SKM-1 treated with dmso at 0.1 percent for 144 hours (cell line): ENCODE results near the gene TMEM161A.
"Not testable (repeated sequence)": the region's sequence is repeated elsewhere in the genome, so short reads cannot be mapped to it uniquely, and the experiment has no call there.

ENCODE experiments used
- DNase-seq: peaks from one replicate; lab custom pipeline; 2025; ENCODE audit not compliant: unreplicated experiment; lab: John Stamatoyannopoulos, UW

TMEM161A gene

DNA sequence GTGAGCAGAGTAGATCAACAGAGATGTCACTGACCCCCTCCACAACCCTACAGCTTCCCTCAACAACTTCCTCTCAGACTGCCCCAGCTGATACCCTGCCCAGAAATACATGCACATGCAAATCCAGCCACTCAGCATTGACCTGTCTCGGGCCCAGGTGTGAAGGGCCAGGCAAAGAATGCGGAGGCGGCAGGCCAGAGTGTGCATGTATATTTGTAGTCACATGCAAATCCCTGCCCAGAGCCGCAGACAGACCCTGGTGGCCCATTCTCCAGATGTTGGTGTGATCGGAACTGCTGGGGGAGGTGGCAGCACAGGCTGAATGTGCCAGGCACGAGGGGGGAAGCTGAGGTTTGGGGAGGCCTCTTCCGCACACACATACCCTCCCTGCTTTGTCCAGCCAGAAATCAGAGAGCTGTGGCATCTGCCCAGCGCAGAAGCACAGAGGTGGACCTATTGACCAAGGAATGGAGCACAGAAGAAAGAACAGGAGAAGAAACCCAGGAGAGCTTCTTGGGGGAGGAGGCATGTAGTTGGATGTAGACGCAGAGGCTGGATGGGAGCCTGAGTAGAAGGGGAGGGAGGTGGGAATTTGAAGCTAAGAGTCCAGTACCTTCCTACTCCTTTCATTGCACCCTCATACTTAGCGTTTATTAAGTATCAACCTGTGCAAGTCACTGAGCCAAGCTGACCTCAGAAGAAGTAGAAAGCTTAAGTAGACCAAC lies 17.4 kb upstream of the TMEM161A start:
- no peak for DNase-seq

DNA sequence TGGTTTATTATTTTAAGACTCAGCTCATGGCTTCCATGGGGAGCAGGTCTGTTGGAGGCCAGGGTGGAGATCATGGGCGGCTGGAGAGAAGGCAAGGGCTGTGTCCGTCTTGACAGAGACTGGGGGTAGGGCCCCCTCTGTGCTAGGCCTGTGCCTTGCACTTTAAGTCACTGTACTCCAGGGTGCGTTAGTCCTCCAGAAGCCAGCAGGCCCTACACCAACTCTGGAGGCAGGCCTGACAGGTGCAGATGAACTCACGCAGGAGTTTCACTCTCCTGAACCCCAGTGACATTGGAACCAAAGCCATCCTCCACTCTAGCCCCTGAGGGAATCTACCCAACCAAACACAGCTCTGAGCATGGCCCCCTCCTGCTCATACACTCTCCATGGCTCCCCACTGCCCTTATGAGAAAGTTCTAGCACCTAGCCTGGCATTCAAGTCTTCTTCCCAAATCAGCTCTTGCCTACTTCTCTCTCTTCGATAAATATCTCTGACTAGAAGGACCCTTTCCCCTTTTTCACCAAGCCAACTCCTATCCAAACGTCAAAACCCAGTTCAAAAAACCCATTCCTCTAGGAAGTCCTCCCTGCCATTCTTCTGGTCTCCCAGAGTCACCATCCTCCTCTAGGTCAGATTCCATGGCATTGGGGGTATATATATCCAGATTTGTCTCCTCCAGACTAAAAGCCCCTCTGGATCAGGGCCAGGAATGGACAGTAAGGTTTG lies 16.7 kb upstream of the TMEM161A start:
- DNase-seq = no peak

DNA sequence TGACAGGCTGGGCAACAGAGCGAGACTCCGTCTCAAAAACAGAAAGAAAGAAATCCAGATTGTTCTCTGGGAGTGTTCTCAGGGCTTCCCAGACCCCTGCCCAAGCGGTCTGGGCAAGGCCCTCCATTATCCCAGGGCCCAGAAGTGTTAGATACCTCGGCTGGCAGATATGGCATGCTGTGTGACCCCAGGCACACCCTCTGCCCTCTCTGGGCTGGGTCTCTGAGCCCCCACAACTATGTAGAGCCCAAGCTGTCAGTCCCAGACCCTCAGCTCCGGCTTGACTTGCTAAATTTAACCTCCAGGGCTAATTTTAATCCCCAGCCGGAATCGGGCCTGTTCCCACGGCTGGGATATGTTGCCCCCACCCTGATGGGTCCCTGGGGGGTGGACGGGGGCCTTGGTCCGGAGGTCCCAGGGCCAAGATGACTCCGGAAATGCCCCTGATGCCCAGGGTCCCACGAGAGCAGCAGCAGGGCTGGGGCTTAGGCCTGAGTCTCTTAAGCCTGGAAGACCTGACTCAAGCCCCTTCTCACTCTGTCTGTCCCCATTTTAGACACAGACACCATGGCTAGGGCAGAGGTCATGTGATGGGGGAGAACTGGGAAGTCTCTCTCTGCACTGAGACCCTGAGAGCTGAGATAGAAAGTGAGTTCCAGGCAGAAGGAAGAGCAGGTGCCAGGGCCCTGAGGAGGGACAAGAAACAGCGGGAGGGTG lies 14.5 kb upstream of the TMEM161A start:
- DNase-seq = no peak

DNA sequence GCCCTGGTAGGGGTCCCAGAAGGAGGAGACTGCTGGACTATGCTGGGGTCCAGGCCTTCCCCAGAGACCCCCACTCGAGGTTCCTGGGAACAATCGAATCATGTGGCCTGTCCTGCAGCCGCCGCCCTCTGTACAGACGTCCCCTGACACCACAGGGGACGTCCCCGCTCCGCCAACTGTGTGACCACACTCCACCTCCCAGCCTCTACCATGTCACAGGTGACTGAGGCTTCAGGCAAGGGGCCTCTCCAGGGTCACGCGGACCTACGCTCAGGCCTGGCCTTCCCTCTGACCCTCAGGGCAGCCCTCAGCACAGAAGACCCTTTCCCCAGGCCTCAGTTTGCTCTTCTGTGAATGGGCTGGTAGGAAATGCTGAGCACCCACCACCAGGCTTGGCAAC lies 13.1 kb upstream of the TMEM161A start:
- DNase-seq = no peak

GRCh38 chr19:19149435-19149834 lies 11.2 kb upstream of the TMEM161A start:
- no peak for DNase-seq

GRCh38 chr19:19148504-19148903 lies 10.2 kb upstream of the TMEM161A start:
- DNase-seq = not testable (repeated sequence)

GRCh38 chr19:19147344-19147743 lies 9.1 kb upstream of the TMEM161A start:
- DNase-seq = no peak

GRCh38 chr19:19146865-19147264 lies 8.6 kb upstream of the TMEM161A start:
- DNase-seq = no peak

DNA sequence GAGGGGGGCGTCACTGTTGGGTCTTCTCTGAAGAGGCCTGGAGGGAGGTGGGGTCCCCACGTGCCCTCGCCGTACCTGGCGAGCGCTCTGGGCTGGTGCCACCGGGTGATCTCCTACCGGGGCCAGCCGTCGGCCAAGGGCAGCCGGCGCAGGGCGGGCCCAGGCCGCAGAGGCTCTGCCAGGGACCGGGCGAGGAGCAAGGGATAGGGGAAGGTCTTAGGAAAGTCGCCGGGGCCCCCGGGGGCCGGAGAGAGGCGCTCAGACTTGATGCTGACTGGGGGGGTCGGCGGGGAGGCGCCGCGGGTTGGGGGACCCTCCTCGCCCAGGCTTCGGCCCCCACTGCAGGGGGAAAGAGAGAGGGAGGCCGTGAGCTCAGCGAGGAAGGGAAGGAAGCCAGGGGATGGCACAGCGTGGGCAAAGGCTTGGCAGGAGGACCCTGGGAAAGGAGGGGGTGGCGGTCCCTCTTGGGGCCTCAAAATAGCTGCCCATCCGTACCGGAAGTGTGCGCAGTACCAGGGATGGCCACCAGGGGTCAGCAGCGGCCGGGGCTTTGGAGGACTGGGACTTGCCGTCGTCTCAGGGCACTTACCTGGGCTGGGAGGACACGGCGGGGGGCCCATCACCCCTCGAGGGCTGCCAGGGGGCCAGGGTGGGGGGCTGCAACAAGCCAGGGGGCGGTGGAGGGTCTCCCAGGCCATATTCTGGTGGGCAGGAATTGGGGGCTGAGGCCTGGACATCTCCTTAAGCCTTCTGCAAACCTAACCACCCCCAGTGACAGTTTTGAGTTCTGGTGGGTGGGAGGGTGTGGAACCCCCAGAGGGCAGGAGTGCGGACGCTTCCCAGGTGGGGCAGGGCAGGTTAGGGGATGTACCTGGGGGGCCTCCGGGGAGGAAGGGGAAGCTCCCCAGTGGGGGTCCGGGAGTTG lies 7.7 kb upstream of the TMEM161A start:
- DNase-seq = no peak

- DNase-seq = no peak
These were observed 7.0 kb upstream of the TMEM161A start for GRCh38 chr19:19145281-19145680.

DNA sequence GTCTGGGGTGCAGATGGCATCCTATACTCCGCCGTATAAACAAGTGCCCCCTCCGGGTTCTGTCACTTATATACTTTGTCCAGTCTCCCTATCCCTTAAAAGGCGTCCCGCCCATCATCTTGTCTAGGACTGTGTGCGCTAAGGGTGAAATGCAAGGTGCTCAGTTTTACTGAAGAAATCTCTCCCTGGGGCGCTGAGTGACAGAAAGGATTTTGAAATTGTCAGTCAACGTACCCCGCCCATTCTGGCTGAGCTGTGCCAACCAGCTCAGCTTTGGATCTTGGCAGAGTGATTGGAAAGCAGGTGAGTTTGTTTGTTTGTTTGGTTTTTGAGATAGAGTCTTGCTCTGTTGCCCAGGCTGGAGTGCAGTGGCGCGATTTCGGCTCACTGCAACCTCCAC lies 4.1 kb upstream of the TMEM161A start:
- DNase-seq = no peak

DNA sequence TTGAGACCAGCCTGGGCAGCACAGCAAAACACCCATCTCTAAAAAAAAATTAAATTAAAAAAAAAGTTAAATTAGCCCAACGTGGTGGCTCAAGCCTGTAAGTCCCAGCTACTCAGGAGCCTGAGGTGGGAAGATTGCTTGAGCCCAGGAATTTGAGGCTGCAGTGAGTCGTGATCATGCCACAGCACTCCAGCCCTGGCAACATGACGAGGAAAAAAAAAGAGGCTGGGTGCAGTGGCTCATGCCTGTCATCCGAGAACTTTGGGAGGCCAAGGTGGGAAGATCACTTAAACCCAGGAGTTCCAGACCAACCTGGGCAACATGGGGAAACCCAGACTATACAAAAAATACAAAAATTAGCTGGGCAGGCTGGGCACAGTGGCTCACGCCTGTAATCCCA lies 2.2 kb upstream of the TMEM161A start:
- DNase-seq = no peak

DNA sequence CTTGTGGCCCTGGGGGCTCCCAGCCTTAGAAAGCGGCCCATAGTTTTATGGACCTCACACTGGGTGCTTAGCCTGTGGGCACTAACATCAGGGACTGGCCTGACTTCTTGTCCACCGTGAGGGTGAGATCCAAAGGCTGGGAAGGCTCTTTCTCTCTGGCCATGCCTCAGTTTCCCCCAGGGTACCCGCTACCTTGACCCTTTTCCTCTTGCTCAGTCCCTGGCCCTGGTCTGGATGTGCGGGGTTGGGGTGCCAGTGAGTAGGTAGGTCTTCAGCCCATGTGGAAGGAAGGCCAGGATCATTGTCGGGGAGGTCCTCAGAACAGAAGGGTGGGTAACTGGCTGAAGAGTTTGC lies 1.6 kb upstream of the TMEM161A start:
- DNase-seq = no peak

- no peak for DNase-seq
These were observed 646 bp downstream of the TMEM161A start for GRCh38 chr19:19137556-19138108.

GRCh38 chr19:19135713-19136112 lies 2.6 kb downstream of the TMEM161A start:
- DNase-seq = not testable (repeated sequence)

GRCh38 chr19:19134687-19135158 lies 3.6 kb downstream of the TMEM161A start:
- DNase-seq = no peak

GRCh38 chr19:19133985-19134384 lies 4.3 kb downstream of the TMEM161A start:
- no peak for DNase-seq

DNA sequence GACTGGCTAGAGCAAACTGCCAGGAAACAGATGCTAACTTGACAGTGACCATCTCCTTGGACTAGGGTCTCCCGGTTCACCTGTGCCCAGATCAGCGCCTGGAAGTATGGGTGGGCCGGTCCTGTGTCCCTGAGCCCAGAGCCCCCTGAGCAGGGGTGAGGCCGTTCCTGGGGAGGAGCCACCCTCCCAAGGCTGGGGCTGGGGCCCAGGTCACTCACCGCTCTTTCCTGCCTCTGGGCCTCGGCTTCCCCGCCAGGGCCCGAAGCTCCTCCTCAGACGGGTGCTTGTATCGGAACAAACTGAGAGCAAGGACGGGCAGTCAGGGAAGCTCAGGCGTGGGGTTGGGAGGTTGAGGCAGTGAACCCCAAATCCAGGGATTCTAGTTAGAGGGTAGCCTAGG lies 5.4 kb downstream of the TMEM161A start:
- DNase-seq = no peak

DNA sequence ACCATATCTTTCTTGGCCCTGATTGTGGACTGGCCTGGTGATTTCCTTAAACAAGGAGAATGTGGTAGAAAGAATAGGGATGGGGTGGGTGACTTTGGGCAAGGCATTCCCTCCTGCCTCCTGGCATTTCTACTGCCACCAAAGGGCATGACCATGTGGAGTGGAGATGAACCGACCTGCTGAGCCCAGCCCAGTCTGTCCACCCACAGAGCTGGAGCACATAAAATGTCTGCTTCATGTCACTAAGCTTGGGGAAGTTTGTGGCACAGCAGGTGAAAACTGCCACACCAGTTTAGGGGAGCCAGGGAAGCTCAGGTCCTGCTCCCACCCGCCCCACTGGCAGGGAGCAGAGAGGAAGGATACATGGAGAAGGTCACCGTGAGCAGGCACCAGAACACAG lies 6.3 kb downstream of the TMEM161A start:
- DNase-seq = no peak

DNA sequence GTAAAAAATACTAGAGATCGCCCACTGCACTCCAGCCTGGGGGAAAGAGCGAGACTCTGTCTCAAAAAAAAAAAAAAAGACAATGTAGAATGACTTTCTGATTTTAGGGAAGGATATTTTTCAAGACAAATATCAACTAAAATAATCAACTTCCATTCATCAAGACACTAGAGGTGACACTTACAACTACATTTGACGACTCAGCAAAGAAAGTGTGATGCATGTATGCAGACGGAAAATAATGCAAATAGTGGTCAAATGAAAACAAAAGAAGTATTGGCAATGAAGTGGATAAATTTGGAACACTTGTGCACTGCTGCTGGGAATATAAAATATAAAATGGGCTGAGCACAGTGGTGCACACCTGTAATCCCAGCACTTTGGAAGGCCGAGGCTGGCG lies 12.2 kb downstream of the TMEM161A start:
- no peak for DNase-seq

- DNase-seq = no peak
These were observed 14.9 kb downstream of the TMEM161A start for GRCh38 chr19:19123386-19123785.
